Neural progenitor cell (in vitro differentiated cells): ENCODE measurements around the gene KIF4B. TPM values are rescaled to one million over a fixed set of nuclear protein-coding genes. Genes with fewer than 3 reads are reported as not detected.

Source experiments
- DNase-seq: peaks from one replicate; pipeline ENCODE4 v3.0.0-alpha.2; 2016; ENCODE audit warnings: low spot score
- H2AFZ ChIP-seq: fragments of 200-600 bp; sonication (generic); replicated peaks from 2 replicates; pipeline ENCODE4 v1.6.1; 2016; ENCODE audit warnings: antibody characterized with exemption
- H3F3A ChIP-seq: fragments of 200-600 bp; sonication (generic); 2 replicates; pipeline ENCODE4 v1.6.1; 2016; ENCODE audit warnings: antibody characterized with exemption, low read depth
- H3K27ac ChIP-seq: fragments of 200-600 bp; sonication (generic); 2 replicates; pipeline ENCODE4 v1.5.1; 2016; ENCODE audit warnings: mild to moderate bottlenecking
- H3K27me3 ChIP-seq: fragments of 200-600 bp; sonication (generic); 2 replicates; pipeline ENCODE4 v1.6.1; 2016; ENCODE audit warnings: mild to moderate bottlenecking, moderate library complexity
- H3K36me3 ChIP-seq: fragments of 200-600 bp; sonication (generic); 2 replicates; pipeline ENCODE4 v1.5.1; 2016
- H3K4me1 ChIP-seq: fragments of 200-600 bp; sonication (generic); 2 replicates; pipeline ENCODE4 v1.6.1; 2016; ENCODE audit warnings: mixed run types
- H3K4me2 ChIP-seq: fragments of 200-600 bp; sonication (generic); 2 replicates; pipeline ENCODE4 v1.6.1; 2016
- H3K4me3 ChIP-seq: fragments of 200-600 bp; sonication (generic); 2 replicates; pipeline ENCODE4 v1.5.1; 2016
- H3K79me2 ChIP-seq: fragments of 200-600 bp; sonication (generic); 2 replicates; pipeline ENCODE4 v1.6.1; 2016; ENCODE audit warnings: low read depth
- H3K9ac ChIP-seq: fragments of 200-600 bp; sonication (generic); 2 replicates; pipeline ENCODE4 v1.6.1; 2016
- H3K9me3 ChIP-seq: fragments of 200-600 bp; sonication (generic); 2 replicates; pipeline ENCODE4 v1.5.1; 2016; ENCODE audit warnings: low read depth
- H4K20me1 ChIP-seq: fragments of 200-600 bp; sonication (generic); 2 replicates; pipeline ENCODE4 v1.6.1; 2016; ENCODE audit warnings: low read depth
- H3K27ac Mint-ChIP-seq: 3 replicates; pipeline ENCODE4 v1.8.0; 2021; ENCODE audit warnings: mixed read lengths
- H3K27me3 Mint-ChIP-seq: 2 replicates; pipeline ENCODE4 v1.8.0; 2022; ENCODE audit warnings: low read depth, mild to moderate bottlenecking, inconsistent platforms, moderate library complexity, mixed read lengths; ENCODE audit not compliant: insufficient read depth
- H3K36me3 Mint-ChIP-seq: 3 replicates; pipeline ENCODE4 v1.8.0; 2021; ENCODE audit warnings: mixed read lengths
- H3K4me1 Mint-ChIP-seq: 3 replicates; pipeline ENCODE4 v1.8.0; 2021; ENCODE audit warnings: mixed read lengths
- H3K4me3 Mint-ChIP-seq: 3 replicates; pipeline ENCODE4 v1.8.0; 2021; ENCODE audit warnings: mild to moderate bottlenecking, moderate library complexity, mixed read lengths
- H3K9me3 Mint-ChIP-seq: 3 replicates; pipeline ENCODE4 v1.8.0; 2020; ENCODE audit warnings: mixed read lengths
- EZH2 ChIP-seq: fragments of 200-600 bp; sonication (generic); IDR thresholded peaks from 2 replicates; pipeline ENCODE4 v1.6.1; 2017; ENCODE audit warnings: antibody characterized with exemption, mild to moderate bottlenecking, moderate library complexity
- EZH2phosphoT487 ChIP-seq: fragments of 200-600 bp; sonication (generic); IDR thresholded peaks from 2 replicates; pipeline ENCODE4 v1.6.1; 2017; ENCODE audit warnings: antibody characterized with exemption
- total RNA-seq: library from RNA; depleted of rRNA; stranded (reverse); fragments of >200 nt; gene quantifications from 2 replicates; pipeline ENCODE4 v1.2.3, GENCODE V29; 2015; ENCODE audit warnings: low replicate concordance
- TF ChIP-seq, protein P1 (sequence below): fragments of 200-600 bp; sonication (generic); IDR thresholded peaks from 2 replicates; pipeline ENCODE4 v1.5.1; 2017; ENCODE audit warnings: antibody characterized with exemption, mild to moderate bottlenecking

KIF4B gene
- total RNA-seq, 1 donor from 2014 or later, result not detected

DNA sequence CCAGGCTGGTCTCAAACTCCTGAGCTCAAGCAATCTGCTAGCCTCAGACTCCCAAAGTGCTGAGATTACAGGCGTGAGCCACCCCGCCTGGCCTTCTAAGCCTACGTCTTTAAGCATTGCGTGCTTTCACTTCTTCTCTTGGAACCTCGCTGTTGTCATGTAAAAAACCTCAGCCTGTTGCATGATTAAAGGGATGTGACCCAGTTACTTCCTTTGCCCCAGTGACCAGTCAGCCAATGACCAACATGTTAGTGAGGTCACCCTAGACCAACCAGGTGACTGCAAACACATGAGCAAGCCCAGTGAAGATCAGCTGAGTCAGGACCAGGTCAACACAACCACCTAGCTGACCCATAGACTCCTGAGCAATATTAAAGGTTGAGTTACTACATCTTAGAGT is 10.5 kb downstream of the KIF4B start:
- Histone ChIP-seq H3K4me3 (no peak overlapping the region), H3K27ac (no peak overlapping the region), H4K20me1 (no peaks in the 10 kb centered on the region), H3K36me3 (no peaks in the 10 kb centered on the region), H3K79me2 (no peaks in the 10 kb centered on the region), H3K9ac (no peak overlapping the region), H3K9me3 (no peaks in the 10 kb centered on the region), H3K4me2 (no peak overlapping the region), H3F3A (no peaks in the 10 kb centered on the region), H2AFZ (no peak overlapping the region), H3K4me1 (no peaks in the 10 kb centered on the region), H3K27me3 (no peaks in the 10 kb centered on the region)
- H3K9me3 Mint-ChIP-seq, result peaks cover 6% of the 10 kb centered on the region
- H3K27ac Mint-ChIP-seq, result no peak overlapping the region
- DNase-seq, result no peak
- H3K36me3 Mint-ChIP-seq, result no peaks in the 10 kb centered on the region
- H3K4me3 Mint-ChIP-seq, result no peak overlapping the region
- H3K4me1 Mint-ChIP-seq, result no peaks in the 10 kb centered on the region
- TF ChIP-seq, protein P1, sequence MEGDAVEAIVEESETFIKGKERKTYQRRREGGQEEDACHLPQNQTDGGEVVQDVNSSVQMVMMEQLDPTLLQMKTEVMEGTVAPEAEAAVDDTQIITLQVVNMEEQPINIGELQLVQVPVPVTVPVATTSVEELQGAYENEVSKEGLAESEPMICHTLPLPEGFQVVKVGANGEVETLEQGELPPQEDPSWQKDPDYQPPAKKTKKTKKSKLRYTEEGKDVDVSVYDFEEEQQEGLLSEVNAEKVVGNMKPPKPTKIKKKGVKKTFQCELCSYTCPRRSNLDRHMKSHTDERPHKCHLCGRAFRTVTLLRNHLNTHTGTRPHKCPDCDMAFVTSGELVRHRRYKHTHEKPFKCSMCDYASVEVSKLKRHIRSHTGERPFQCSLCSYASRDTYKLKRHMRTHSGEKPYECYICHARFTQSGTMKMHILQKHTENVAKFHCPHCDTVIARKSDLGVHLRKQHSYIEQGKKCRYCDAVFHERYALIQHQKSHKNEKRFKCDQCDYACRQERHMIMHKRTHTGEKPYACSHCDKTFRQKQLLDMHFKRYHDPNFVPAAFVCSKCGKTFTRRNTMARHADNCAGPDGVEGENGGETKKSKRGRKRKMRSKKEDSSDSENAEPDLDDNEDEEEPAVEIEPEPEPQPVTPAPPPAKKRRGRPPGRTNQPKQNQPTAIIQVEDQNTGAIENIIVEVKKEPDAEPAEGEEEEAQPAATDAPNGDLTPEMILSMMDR, result no peak
- TF ChIP-seq EZH2, result no peak
- no peak for TF ChIP-seq EZH2phosphoT487
- peaks cover 2% of the 10 kb centered on the region for H3K27me3 Mint-ChIP-seq

DNA sequence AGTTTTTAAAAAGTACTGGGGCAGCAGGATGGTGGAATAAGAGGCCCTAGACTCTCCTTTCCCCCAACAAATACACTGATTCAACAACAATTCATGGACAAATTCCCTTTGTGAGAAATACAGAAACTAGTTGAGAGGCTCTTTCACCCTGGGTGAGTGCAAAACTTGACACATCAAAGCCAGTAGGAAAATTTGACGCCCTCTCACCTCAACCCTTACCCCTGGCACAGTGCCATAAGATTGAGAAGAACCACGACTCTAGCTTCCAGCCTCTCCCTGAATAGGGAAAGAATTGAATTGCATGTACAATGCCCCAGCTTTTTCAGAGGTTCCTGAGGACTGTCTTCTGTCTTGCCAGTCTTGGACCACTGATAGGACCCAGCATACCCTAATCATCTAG is 12.3 kb downstream of the KIF4B start:
- Histone ChIP-seq H3K79me2 (no peaks in the 10 kb centered on the region), H3K27me3 (no peaks in the 10 kb centered on the region), H4K20me1 (no peaks in the 10 kb centered on the region), H3K9me3 (no peaks in the 10 kb centered on the region), H3K36me3 (no peaks in the 10 kb centered on the region), H3K27ac (no peak overlapping the region), H3K9ac (no peak overlapping the region), H3F3A (no peaks in the 10 kb centered on the region), H3K4me3 (no peak overlapping the region), H3K4me2 (no peak overlapping the region), H3K4me1 (no peaks in the 10 kb centered on the region), H2AFZ (no peak overlapping the region)
- H3K27me3 Mint-ChIP-seq, result peaks cover 2% of the 10 kb centered on the region
- TF ChIP-seq, protein P1, result no peak
- no peak for TF ChIP-seq EZH2phosphoT487
- no peak for TF ChIP-seq EZH2
- no peaks in the 10 kb centered on the region for H3K36me3 Mint-ChIP-seq
- no peaks in the 10 kb centered on the region for H3K4me1 Mint-ChIP-seq
- H3K9me3 Mint-ChIP-seq, result peaks cover 13% of the 10 kb centered on the region
- H3K27ac Mint-ChIP-seq, result no peak overlapping the region
- DNase-seq, result no peak
- no peak overlapping the region for H3K4me3 Mint-ChIP-seq

DNA sequence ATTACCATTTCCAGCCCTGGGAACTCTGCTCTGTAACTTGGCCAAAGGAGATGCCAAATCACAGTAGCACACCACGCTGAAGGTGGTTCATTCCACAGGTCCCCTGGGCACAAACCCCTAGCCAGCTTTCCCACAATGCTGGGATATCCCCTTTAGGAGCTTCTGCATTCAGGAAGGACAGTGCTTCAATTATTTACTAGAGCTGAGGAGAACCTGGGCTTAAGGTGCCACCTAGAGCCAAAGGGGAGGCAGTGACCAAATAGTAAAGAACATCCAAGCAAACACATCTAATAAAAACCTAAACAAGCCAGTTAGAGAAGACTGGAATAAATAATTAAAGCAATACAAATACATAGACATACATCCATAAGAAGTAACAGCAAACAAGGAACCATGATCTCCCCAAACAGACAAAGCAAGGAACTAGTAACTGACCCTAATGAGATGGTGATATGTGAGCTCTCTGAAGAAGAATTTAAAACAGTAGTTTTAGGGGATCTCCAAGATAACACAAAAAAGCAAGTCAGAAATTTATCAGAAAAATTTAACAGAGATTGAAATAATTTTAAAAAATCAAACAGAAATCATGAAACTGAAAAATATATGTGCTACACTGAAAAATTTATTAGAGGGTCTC is 14.6 kb downstream of the KIF4B start:
- H3K36me3 Mint-ChIP-seq, result no peaks in the 10 kb centered on the region
- H3K79me2 ChIP-seq, result no peaks in the 10 kb centered on the region
- no peaks in the 10 kb centered on the region for H3K4me1 ChIP-seq
- H3K4me1 Mint-ChIP-seq, result no peaks in the 10 kb centered on the region
- H3K27me3 ChIP-seq, result no peaks in the 10 kb centered on the region
- H3K27ac ChIP-seq, result no peak overlapping the region
- no peak overlapping the region for H3K4me3 Mint-ChIP-seq
- H3K36me3 ChIP-seq, result no peaks in the 10 kb centered on the region
- DNase-seq, result peak; percentile 39
- no peaks in the 10 kb centered on the region for H4K20me1 ChIP-seq
- no peaks in the 10 kb centered on the region for H3K9me3 ChIP-seq
- no peak overlapping the region for H3K27ac Mint-ChIP-seq
- H3K4me2 ChIP-seq, result no peak overlapping the region
- TF ChIP-seq, protein P1, result peak; percentile 53
- no peak for TF ChIP-seq EZH2
- peak overlapping the region; percentile 74 for H2AFZ ChIP-seq
- peaks cover 6% of the 10 kb centered on the region for H3F3A ChIP-seq
- H3K9ac ChIP-seq, result no peak overlapping the region
- no peak overlapping the region for H3K4me3 ChIP-seq
- H3K27me3 Mint-ChIP-seq, result peaks cover 2% of the 10 kb centered on the region
- peaks cover 13% of the 10 kb centered on the region for H3K9me3 Mint-ChIP-seq
